ENCODE measurements around the gene DBH. TPM values are rescaled to one million over a fixed set of nuclear protein-coding genes. Genes with fewer than 3 reads are reported as not detected.
"Not testable (repeated sequence)": the region's sequence is repeated elsewhere in the genome, so short reads cannot be mapped to it uniquely, and the experiment has no call there.

The DBH gene
- total RNA-seq, 1 experiment from 2014 or later = not detected

DNA sequence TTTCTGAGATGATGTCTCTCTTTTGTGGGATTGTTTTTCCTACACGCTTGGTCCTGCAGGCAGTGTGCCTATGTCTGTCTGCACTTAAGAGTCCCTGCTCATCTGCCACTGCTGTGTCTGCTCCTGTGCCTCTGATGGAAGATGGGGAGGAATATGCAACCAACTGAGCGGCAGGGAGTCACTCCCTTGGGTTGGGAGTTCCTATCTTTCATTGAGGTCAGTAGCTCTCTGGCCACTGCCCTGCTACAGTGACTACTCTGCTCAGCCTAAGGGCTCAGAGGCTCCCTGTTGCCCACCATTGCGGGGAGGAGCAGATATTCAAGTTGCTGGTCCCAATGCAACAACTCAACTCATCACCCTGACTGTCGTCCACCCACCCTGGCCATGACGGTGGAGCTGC is 13.6 kb upstream of the DBH start:
- ChIA-PET CTCF (no interaction called here), POLR2A (ENCODE audit: low non-redundant PET) (no interaction called here)
- H3K4me3 ChIP-seq (ENCODE audit: low read depth, low read length, poor library complexity, severe bottlenecking) = no peak overlapping the region
- DNase-seq (ENCODE audit: low spot score) = no peak
- no peaks in the 10 kb centered on the region for H3K36me3 ChIP-seq (ENCODE audit: insufficient read depth, low read length, poor library complexity, severe bottlenecking)
- TF ChIP-seq CTCF (conservative IDR thresholded peaks at IDR 0.05; ENCODE audit: low read depth, low read length) (no peak), EZH2 (IDR thresholded peaks at IDR 0.05; ENCODE audit: borderline replicate concordance, low read depth, low read length, poor library complexity, severe bottlenecking) (no peak)
- no peaks in the 10 kb centered on the region for H3K9me3 ChIP-seq (ENCODE audit: low read depth, low read length, poor library complexity, severe bottlenecking)
- intact Hi-C loops (cut with micrococcal nuclease; ENCODE audit: unreplicated experiment) = no loop called here
- H3K27me3 ChIP-seq (replicated peaks; ENCODE audit: insufficient read depth, low read depth, low read length, poor library complexity) = peaks cover 54% of the 10 kb centered on the region
- BruUV-seq (replicated peaks) = no TSS peak
- no peak overlapping the region for H3K27ac ChIP-seq (ENCODE audit: low read depth, low read length, poor library complexity, severe bottlenecking)
- no peaks in the 10 kb centered on the region for H3K4me1 ChIP-seq (ENCODE audit: insufficient read depth, low read length, poor library complexity, severe bottlenecking)

- peaks cover 23% of the 10 kb centered on the region for H3K27me3 ChIP-seq (replicated peaks; ENCODE audit: insufficient read depth, low read depth, low read length, poor library complexity)
- intact Hi-C loops (cut with micrococcal nuclease; ENCODE audit: unreplicated experiment); H3K4me3 ChIP-seq (ENCODE audit: low read depth, low read length, poor library complexity, severe bottlenecking); BruUV-seq (replicated peaks); H3K36me3 ChIP-seq (ENCODE audit: insufficient read depth, low read length, poor library complexity, severe bottlenecking); H3K9me3 ChIP-seq (ENCODE audit: low read depth, low read length, poor library complexity, severe bottlenecking); POLR2A ChIA-PET (ENCODE audit: low non-redundant PET); DNase-seq (ENCODE audit: low spot score); H3K4me1 ChIP-seq (ENCODE audit: insufficient read depth, low read length, poor library complexity, severe bottlenecking); CTCF ChIA-PET; H3K27ac ChIP-seq (ENCODE audit: low read depth, low read length, poor library complexity, severe bottlenecking): not testable (repeated sequence)
Measured at GRCh38 chr9:133626008-133626407, 10.2 kb upstream of the DBH start.

DNA sequence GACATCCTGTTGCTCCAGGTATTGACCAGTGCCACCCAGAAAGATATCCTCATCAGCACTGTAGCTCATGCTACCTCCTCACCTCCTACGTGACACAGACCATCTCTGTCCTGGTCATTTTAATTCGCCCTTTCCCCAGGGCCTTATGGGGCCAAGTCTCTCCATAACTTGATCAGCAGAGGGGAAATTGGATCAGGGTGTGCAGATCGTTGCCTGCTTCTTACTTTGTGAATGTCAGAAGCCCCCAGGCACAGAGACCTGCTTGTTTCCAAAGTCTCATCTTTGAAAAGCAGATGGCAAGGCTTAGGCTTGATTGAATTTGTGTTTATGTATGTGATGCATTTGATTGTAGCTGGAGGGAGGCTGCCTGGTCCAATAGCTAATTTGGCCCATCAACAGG is 8.8 kb upstream of the DBH start:
- Histone ChIP-seq H3K4me1 (ENCODE audit: insufficient read depth, low read length, poor library complexity, severe bottlenecking) (no peaks in the 10 kb centered on the region), H3K9me3 (ENCODE audit: low read depth, low read length, poor library complexity, severe bottlenecking) (no peaks in the 10 kb centered on the region), H3K27me3 (replicated peaks; ENCODE audit: insufficient read depth, low read depth, low read length, poor library complexity) (peaks cover 11% of the 10 kb centered on the region), H3K4me3 (ENCODE audit: low read depth, low read length, poor library complexity, severe bottlenecking) (no peak overlapping the region), H3K27ac (ENCODE audit: low read depth, low read length, poor library complexity, severe bottlenecking) (no peak overlapping the region), H3K36me3 (ENCODE audit: insufficient read depth, low read length, poor library complexity, severe bottlenecking) (no peaks in the 10 kb centered on the region)
- BruUV-seq (replicated peaks) = no TSS peak
- ChIA-PET POLR2A (ENCODE audit: low non-redundant PET) (no interaction called here), CTCF (no interaction called here)
- no peak for DNase-seq (ENCODE audit: low spot score)
- TF ChIP-seq EZH2 (IDR thresholded peaks at IDR 0.05; ENCODE audit: borderline replicate concordance, low read depth, low read length, poor library complexity, severe bottlenecking) = no peak
- intact Hi-C loops (cut with micrococcal nuclease; ENCODE audit: unreplicated experiment) = no loop called here

DNA sequence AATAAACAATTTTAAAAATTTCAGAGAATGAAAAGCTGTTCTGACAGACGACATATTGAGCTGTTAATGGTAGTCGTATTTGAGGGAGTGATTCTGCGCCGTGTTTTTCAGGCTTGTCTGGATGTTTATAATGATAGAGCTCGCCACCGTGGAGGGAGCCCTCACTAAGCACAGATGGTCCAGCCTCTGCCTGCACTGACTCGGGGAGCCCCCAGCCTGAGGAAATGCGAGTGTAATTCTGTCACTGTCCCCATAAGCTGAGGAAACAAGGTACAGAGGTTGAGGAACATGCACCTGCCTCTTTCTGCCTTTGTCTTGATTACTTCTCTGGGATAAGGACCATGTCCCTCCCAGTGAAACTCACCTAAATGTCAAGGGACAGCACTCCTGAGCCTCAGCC is 7.4 kb upstream of the DBH start:
- H3K9me3 ChIP-seq (ENCODE audit: low read depth, low read length, poor library complexity, severe bottlenecking) = no peaks in the 10 kb centered on the region
- TF ChIP-seq CTCF (conservative IDR thresholded peaks at IDR 0.05; ENCODE audit: low read depth, low read length) = no peak
- no peak for TF ChIP-seq EZH2 (IDR thresholded peaks at IDR 0.05; ENCODE audit: borderline replicate concordance, low read depth, low read length, poor library complexity, severe bottlenecking)
- BruUV-seq (replicated peaks) = no TSS peak
- CTCF ChIA-PET = no interaction called here
- H3K36me3 ChIP-seq (ENCODE audit: insufficient read depth, low read length, poor library complexity, severe bottlenecking) = no peaks in the 10 kb centered on the region
- H3K4me1 ChIP-seq (ENCODE audit: insufficient read depth, low read length, poor library complexity, severe bottlenecking) = no peaks in the 10 kb centered on the region
- POLR2A ChIA-PET (ENCODE audit: low non-redundant PET) = no interaction called here
- no peak for DNase-seq (ENCODE audit: low spot score)
- no peak overlapping the region for H3K27ac ChIP-seq (ENCODE audit: low read depth, low read length, poor library complexity, severe bottlenecking)
- H3K4me3 ChIP-seq (ENCODE audit: low read depth, low read length, poor library complexity, severe bottlenecking) = no peak overlapping the region
- intact Hi-C loops (cut with micrococcal nuclease; ENCODE audit: unreplicated experiment) = no loop called here
- H3K27me3 ChIP-seq (replicated peaks; ENCODE audit: insufficient read depth, low read depth, low read length, poor library complexity) = no peaks in the 10 kb centered on the region
